ENCODE data around the gene NPAS3. TPM values are rescaled to one million over a fixed set of nuclear protein-coding genes. Genes with fewer than 3 reads are reported as not detected.

The NPAS3 gene
- total RNA-seq, 2 experiments from 2014 or later: not detected

GRCh38 chr14:33642691-33643244 lies 704.1 kb downstream of the NPAS3 start:
- CTCF ChIA-PET: no interaction called here
- POLR2A ChIA-PET: no interaction called here

- CTCF ChIA-PET: no interaction called here
- POLR2A ChIA-PET: no interaction called here
Measured at GRCh38 chr14:33643426-33644181, 704.9 kb downstream of the NPAS3 start.

GRCh38 chr14:33646692-33647260 lies 708.1 kb downstream of the NPAS3 start:
- POLR2A ChIA-PET: no interaction called here
- CTCF ChIA-PET: no interaction called here

- ChIA-PET POLR2A (no interaction called here), CTCF (no interaction called here)
Measured at GRCh38 chr14:33647385-33647786, 708.7 kb downstream of the NPAS3 start.

GRCh38 chr14:33650430-33650829 lies 711.8 kb downstream of the NPAS3 start:
- POLR2A ChIA-PET: no interaction called here

GRCh38 chr14:33652566-33653307 lies 714.1 kb downstream of the NPAS3 start:
- ChIA-PET CTCF (no interaction called here), POLR2A (no interaction called here)

More at GRCh38 chr14:33650430-33650829, 711.8 kb downstream of the NPAS3 start:
- CTCF ChIA-PET: no interaction called here

GRCh38 chr14:33653308-33653695 lies 714.6 kb downstream of the NPAS3 start:
- ChIA-PET CTCF (no interaction called here), POLR2A (no interaction called here)

- CTCF ChIA-PET: no interaction called here
Measured at GRCh38 chr14:33655421-33655820, 716.7 kb downstream of the NPAS3 start.

GRCh38 chr14:33657476-33657875 lies 718.8 kb downstream of the NPAS3 start:
- ChIA-PET POLR2A (no interaction called here), CTCF (no interaction called here)

More at GRCh38 chr14:33655421-33655820, 716.7 kb downstream of the NPAS3 start:
- POLR2A ChIA-PET: no interaction called here

GRCh38 chr14:33660248-33660647 lies 721.6 kb downstream of the NPAS3 start:
- CTCF ChIA-PET: no interaction called here
- POLR2A ChIA-PET: no interaction called here

- ChIA-PET POLR2A (no interaction called here), CTCF (no interaction called here)
Measured at GRCh38 chr14:33661101-33661500, 722.4 kb downstream of the NPAS3 start.

- ChIA-PET CTCF (no interaction called here), POLR2A (no interaction called here)
Measured at GRCh38 chr14:33668066-33668465, 729.4 kb downstream of the NPAS3 start.

GRCh38 chr14:33669111-33669510 lies 730.4 kb downstream of the NPAS3 start:
- CTCF ChIA-PET: no interaction called here
- POLR2A ChIA-PET: no interaction called here

GRCh38 chr14:33670235-33670634 lies 731.6 kb downstream of the NPAS3 start:
- ChIA-PET CTCF (no interaction called here), POLR2A (no interaction called here)

GRCh38 chr14:33671556-33671955 lies 732.9 kb downstream of the NPAS3 start:
- ChIA-PET POLR2A (no interaction called here), CTCF (interaction anchor here (0.6 kb wide), 1 partner anchor 1431 kb away, joined by 3 read pairs; no protein-coding TSS in a partner anchor)

GRCh38 chr14:33674927-33675326 lies 736.2 kb downstream of the NPAS3 start:
- ChIA-PET CTCF (no interaction called here), POLR2A (no interaction called here)

- CTCF ChIA-PET: interaction anchor here (0.6 to 1.4 kb wide), 2 partner anchors 117 to 1085 kb away, joined by 3 to 5 read pairs; no protein-coding TSS in a partner anchor
Measured at GRCh38 chr14:33675415-33676130, 736.9 kb downstream of the NPAS3 start.

GRCh38 chr14:33676135-33676566 lies 737.5 kb downstream of the NPAS3 start:
- ChIA-PET CTCF (interaction anchor here (0.6 to 1.4 kb wide), 2 partner anchors 117 to 1086 kb away, joined by 3 to 5 read pairs; no protein-coding TSS in a partner anchor), POLR2A (no interaction called here)

More at GRCh38 chr14:33675415-33676130, 736.9 kb downstream of the NPAS3 start:
- POLR2A ChIA-PET: no interaction called here

- ChIA-PET POLR2A (no interaction called here), CTCF (no interaction called here)
Measured at GRCh38 chr14:33676891-33677290, 738.2 kb downstream of the NPAS3 start.

- POLR2A ChIA-PET: no interaction called here
- CTCF ChIA-PET: no interaction called here
Measured at GRCh38 chr14:33678005-33678404, 739.3 kb downstream of the NPAS3 start.
